Measurements from ENCODE around the gene MTARC2.

DNA sequence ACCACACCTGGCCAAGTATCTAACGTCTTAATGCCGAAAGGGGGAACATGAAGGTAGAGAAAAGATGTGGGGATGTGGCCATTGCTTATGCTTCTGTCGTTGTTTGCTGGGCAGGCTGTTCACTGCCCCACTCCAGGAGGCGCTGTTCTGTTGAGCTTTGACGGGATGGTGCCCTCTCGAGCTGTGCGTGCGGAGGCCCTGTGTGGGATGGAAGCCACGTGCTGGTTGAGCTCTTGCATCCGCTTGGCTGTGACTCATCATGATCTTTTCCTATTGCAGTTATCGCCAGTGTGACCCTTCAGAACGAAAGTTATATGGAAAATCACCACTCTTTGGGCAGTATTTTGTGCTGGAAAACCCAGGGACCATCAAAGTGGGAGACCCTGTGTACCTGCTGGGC is 64.9 kb downstream of the MTARC2 start:
- TF ChIP-seq, protein P1, sequence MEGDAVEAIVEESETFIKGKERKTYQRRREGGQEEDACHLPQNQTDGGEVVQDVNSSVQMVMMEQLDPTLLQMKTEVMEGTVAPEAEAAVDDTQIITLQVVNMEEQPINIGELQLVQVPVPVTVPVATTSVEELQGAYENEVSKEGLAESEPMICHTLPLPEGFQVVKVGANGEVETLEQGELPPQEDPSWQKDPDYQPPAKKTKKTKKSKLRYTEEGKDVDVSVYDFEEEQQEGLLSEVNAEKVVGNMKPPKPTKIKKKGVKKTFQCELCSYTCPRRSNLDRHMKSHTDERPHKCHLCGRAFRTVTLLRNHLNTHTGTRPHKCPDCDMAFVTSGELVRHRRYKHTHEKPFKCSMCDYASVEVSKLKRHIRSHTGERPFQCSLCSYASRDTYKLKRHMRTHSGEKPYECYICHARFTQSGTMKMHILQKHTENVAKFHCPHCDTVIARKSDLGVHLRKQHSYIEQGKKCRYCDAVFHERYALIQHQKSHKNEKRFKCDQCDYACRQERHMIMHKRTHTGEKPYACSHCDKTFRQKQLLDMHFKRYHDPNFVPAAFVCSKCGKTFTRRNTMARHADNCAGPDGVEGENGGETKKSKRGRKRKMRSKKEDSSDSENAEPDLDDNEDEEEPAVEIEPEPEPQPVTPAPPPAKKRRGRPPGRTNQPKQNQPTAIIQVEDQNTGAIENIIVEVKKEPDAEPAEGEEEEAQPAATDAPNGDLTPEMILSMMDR (conservative IDR thresholded peaks at IDR 0.05; ENCODE audit: low read depth, low read length), result peak; percentile 33
- TF ChIP-seq EZH2 (IDR thresholded peaks at IDR 0.05; ENCODE audit: borderline replicate concordance, low read depth, low read length, poor library complexity, severe bottlenecking), result no peak
